Hepatocyte (in vitro differentiated cells): ENCODE measurements around the gene CTNNA3. TPM values are rescaled to one million over a fixed set of nuclear protein-coding genes. Genes with fewer than 3 reads are reported as not detected.
A peak's percentile ranks its signal among the peaks of the same experiment; 100 is the strongest.

Experiments used
- DNase-seq: peaks from one replicate; pipeline ENCODE4 v3.0.0-alpha.2; 2016; ENCODE audit warnings: low spot score
- H2AFZ ChIP-seq: fragments of 200-600 bp; sonication (generic); 2 replicates; pipeline ENCODE4 v1.6.0; 2016; ENCODE audit warnings: antibody characterized with exemption, mild to moderate bottlenecking
- H3K27ac ChIP-seq: fragments of 200-600 bp; sonication (generic); 2 replicates; pipeline ENCODE4 v1.5.1; 2016; ENCODE audit warnings: mild to moderate bottlenecking
- H3K27me3 ChIP-seq: fragments of 200-600 bp; sonication (generic); 2 replicates; pipeline ENCODE4 v1.6.1; 2016
- H3K36me3 ChIP-seq: fragments of 200-600 bp; sonication (generic); replicated peaks from 2 replicates; pipeline ENCODE4 v1.5.1; 2016; ENCODE audit warnings: low read depth; ENCODE audit not compliant: insufficient read depth
- H3K4me1 ChIP-seq: fragments of 200-600 bp; sonication (generic); 2 replicates; pipeline ENCODE4 v1.5.1; 2016; ENCODE audit warnings: mild to moderate bottlenecking, moderate library complexity; ENCODE audit not compliant: insufficient read depth
- H3K4me2 ChIP-seq: fragments of 200-600 bp; sonication (generic); 2 replicates; pipeline ENCODE4 v1.6.0; 2016
- H3K4me3 ChIP-seq: fragments of 200-600 bp; sonication (generic); 2 replicates; pipeline ENCODE4 v1.5.1; 2016; ENCODE audit warnings: mild to moderate bottlenecking
- H3K79me2 ChIP-seq: fragments of 200-600 bp; sonication (generic); 2 replicates; pipeline ENCODE4 v1.6.0; 2017; ENCODE audit warnings: mild to moderate bottlenecking
- H3K9me2 ChIP-seq: fragments of 200-600 bp; sonication (generic); replicated peaks from 2 replicates; pipeline ENCODE4 v1.6.0; 2017; ENCODE audit warnings: mild to moderate bottlenecking; ENCODE audit not compliant: insufficient read depth
- H3K9me3 ChIP-seq: fragments of 200-600 bp; sonication (generic); 2 replicates; pipeline ENCODE4 v1.5.1; 2016; ENCODE audit warnings: low read depth, mild to moderate bottlenecking
- H4K20me1 ChIP-seq: fragments of 200-600 bp; sonication (generic); 2 replicates; pipeline ENCODE4 v1.6.0; 2016; ENCODE audit warnings: mild to moderate bottlenecking; ENCODE audit not compliant: insufficient read depth, poor library complexity, severe bottlenecking
- CTCF ChIP-seq: fragments of 200-600 bp; sonication (generic); IDR thresholded peaks from 2 replicates; pipeline ENCODE4 v1.5.1; 2016; ENCODE audit warnings: antibody characterized with exemption, mild to moderate bottlenecking; ENCODE audit not compliant: poor library complexity
- EZH2 ChIP-seq: fragments of 200-600 bp; sonication (generic); IDR thresholded peaks from 2 replicates; pipeline ENCODE4 v1.6.1; 2016; ENCODE audit warnings: antibody characterized with exemption, mild to moderate bottlenecking, borderline replicate concordance
- EZH2phosphoT487 ChIP-seq: fragments of 200-600 bp; sonication (generic); IDR thresholded peaks from one replicate; pipeline ENCODE4 v1.6.1; 2018; ENCODE audit warnings: antibody characterized with exemption, mild to moderate bottlenecking, low read depth, moderate library complexity; ENCODE audit not compliant: unreplicated experiment, severe bottlenecking
- WGBS: methylation state at CpG from one replicate; pipeline ENCODE4 v1.1.6; 2016; ENCODE audit warnings: low lambda C conversion rate; ENCODE audit errors: missing lambda C conversion rate; 5-methylcytosine and 5-hydroxymethylcytosine counted together
- polyA plus RNA-seq: library from polyadenylated mRNA; unstranded; fragments of >200 nt; fragmentation: Nextera tagmentation; extraction: Ambion mirVana; gene quantifications from 2 replicates; pipeline ENCODE4 v1.2.1, GENCODE V29; 2016
- total RNA-seq: library from RNA; depleted of rRNA; stranded (reverse); fragments of >200 nt; gene quantifications from 2 replicates; pipeline ENCODE4 v1.2.3, GENCODE V29; 2014

Gene CTNNA3
- total RNA-seq = 20.9 and 25.9 TPM in 2 replicates
- polyA plus RNA-seq = 12.9 and 19.7 TPM in 2 replicates

GRCh38 chr10:67696029-67696428 lies at the start of gene CTNNA3:
CTNNA3 (minus strand) TSS chr10:67696195.
- Histone ChIP-seq H3K4me3 (no peak within 1 kb of the TSS), H3K36me3 (no peaks in the 10 kb centered on the region), H3K9me2 (no peaks in the 10 kb centered on the region), H3K27me3 (no peaks in the 10 kb centered on the region), H3K4me2 (peak within 1 kb of the TSS; percentile 62), H3K27ac (no peak within 1 kb of the TSS), H3K9me3 (no peaks in the 10 kb centered on the region), H4K20me1 (no peaks in the 10 kb centered on the region), H3K4me1 (no peaks in the 10 kb centered on the region), H2AFZ (peak within 1 kb of the TSS; percentile 27), H3K79me2 (no peaks in the 10 kb centered on the region)
- DNase-seq = no peak
- no peak for TF ChIP-seq EZH2phosphoT487
- no peak for TF ChIP-seq CTCF
- TF ChIP-seq EZH2 = no peak
- WGBS = 44% methylated on average over 6 of the region's 6 CpGs

DNA sequence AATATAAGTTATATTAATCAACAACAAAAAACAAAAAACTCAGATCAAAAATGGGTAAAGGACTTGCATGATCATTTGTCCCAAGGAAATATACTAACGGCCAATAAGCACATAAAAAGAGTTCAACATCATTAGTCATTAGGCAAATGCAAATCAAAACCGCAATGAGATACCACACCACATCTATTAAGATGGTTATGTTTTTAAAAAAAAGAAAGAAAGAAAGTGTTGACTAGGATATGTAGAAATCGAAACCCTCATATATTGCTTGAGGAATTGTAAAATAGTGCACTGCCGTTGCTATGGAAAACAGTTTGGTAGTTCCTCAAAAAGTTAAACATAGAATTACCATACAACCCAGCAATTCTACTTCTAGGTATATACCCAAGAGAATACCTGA lies 39.4 kb upstream of the CTNNA3 start:
- Histone ChIP-seq H3K4me2 (no peak overlapping the region), H3K27me3 (peaks cover 3% of the 10 kb centered on the region), H3K4me3 (no peak overlapping the region), H3K27ac (no peak overlapping the region), H3K36me3 (no peaks in the 10 kb centered on the region), H3K79me2 (no peaks in the 10 kb centered on the region), H3K9me3 (no peaks in the 10 kb centered on the region), H3K9me2 (no peaks in the 10 kb centered on the region), H4K20me1 (no peaks in the 10 kb centered on the region), H3K4me1 (no peaks in the 10 kb centered on the region), H2AFZ (no peak overlapping the region)
- no peak for DNase-seq
- TF ChIP-seq EZH2phosphoT487 = no peak
- TF ChIP-seq CTCF = no peak
- WGBS = 95% methylated on average over 4 of the region's 4 CpGs

- H3K9me3 ChIP-seq = no peaks in the 10 kb centered on the region
- no peaks in the 10 kb centered on the region for H3K79me2 ChIP-seq
- H4K20me1 ChIP-seq = no peaks in the 10 kb centered on the region
- no peak overlapping the region for H3K27ac ChIP-seq
- no peak overlapping the region for H3K4me3 ChIP-seq
- no peak for DNase-seq
- no peaks in the 10 kb centered on the region for H3K36me3 ChIP-seq
- peaks cover 3% of the 10 kb centered on the region for H3K27me3 ChIP-seq
- 92% methylated on average over 1 of the region's 1 CpG for WGBS
- TF ChIP-seq EZH2 (no peak), EZH2phosphoT487 (no peak), CTCF (no peak)
- no peak overlapping the region for H3K4me2 ChIP-seq
- no peaks in the 10 kb centered on the region for H3K9me2 ChIP-seq
- H2AFZ ChIP-seq = no peak overlapping the region
- no peaks in the 10 kb centered on the region for H3K4me1 ChIP-seq
Observed at GRCh38 chr10:67733511-67733910, 37.5 kb upstream of the CTNNA3 start.

- no peaks in the 10 kb centered on the region for H3K4me1 ChIP-seq
- no peaks in the 10 kb centered on the region for H3K9me3 ChIP-seq
- no peaks in the 10 kb centered on the region for H3K9me2 ChIP-seq
- no peaks in the 10 kb centered on the region for H4K20me1 ChIP-seq
- H2AFZ ChIP-seq = no peak overlapping the region
- no peak for DNase-seq
- H3K79me2 ChIP-seq = no peaks in the 10 kb centered on the region
- no peaks in the 10 kb centered on the region for H3K36me3 ChIP-seq
- 90% methylated on average over 2 of the region's 2 CpGs for WGBS
- no peak overlapping the region for H3K4me3 ChIP-seq
- H3K27me3 ChIP-seq = no peaks in the 10 kb centered on the region
- H3K4me2 ChIP-seq = no peak overlapping the region
- H3K27ac ChIP-seq = no peak overlapping the region
- TF ChIP-seq EZH2phosphoT487 = no peak
- no peak for TF ChIP-seq CTCF
- TF ChIP-seq EZH2 = no peak
Observed at GRCh38 chr10:67725567-67725966, 29.6 kb upstream of the CTNNA3 start.
